ENCODE results near the gene FOXD3.

DNA sequence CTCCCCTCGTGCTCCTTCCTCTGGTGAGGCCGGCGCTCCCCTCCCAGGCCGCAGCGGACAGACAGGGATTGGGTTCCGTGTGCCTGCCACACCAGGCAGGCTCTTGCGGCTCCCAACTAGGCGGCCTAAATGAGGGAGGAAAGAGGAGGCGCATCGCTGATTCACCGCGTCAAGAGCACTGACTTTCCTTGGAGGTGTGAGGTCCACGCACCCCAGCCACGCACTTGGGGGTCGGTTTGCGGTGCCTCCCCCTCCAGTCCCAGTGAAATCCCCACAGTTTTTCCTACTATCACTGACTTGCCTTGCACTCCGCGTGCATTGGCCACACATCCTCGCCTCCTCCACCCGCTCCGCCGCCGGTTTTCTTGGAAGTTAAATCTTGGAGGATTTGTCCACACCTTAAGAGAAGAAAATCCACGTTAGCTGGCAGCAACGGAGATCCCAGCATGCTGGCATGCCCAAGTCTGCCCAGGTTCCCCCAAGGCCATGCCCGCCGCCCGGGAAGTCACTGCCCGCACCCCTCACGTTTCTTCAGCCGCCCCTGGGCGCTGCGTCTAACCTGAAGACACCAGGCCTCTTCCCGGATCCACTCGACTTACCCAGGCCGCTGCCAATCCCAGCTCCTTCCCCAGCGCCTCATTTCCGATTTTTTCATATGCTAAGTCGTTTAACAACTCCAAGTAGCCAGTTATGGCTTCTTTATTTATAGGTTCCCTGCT, 1.1 kb upstream of the FOXD3 start:
- no peak for TF ChIP-seq POLR2A (IDR thresholded peaks at IDR 0.05; ENCODE audit: low read depth, low read length)
- TF ChIP-seq TAF1 (IDR thresholded peaks at IDR 0.05; ENCODE audit: low read depth, low read length): no peak
- TF ChIP-seq POLR2AphosphoS5 (IDR thresholded peaks at IDR 0.05; ENCODE audit: low read depth, low read length): no peak
- TF ChIP-seq SPI1 (IDR thresholded peaks at IDR 0.05; ENCODE audit: low read depth, low read length): no peak
- TF ChIP-seq PAX5 (IDR thresholded peaks at IDR 0.05; ENCODE audit: insufficient read depth, low read length, severe bottlenecking): no peak
